HepG2 (cell line): ENCODE data around the gene RAB18. TPM values are rescaled to one million over a fixed set of nuclear protein-coding genes. Genes with fewer than 3 reads are reported as not detected.
A peak's percentile ranks its signal among the peaks of the same experiment; 100 is the strongest.

ENCODE experiments used
- ADNP ChIP-seq: sonication (generic); formaldehyde crosslinking; IDR thresholded peaks from 2 replicates; pipeline ENCODE4 v1.4.0; 2020; ENCODE audit warnings: missing genetic modification reagents
- FIP1L1 ChIP-seq: fragments of 200-400 bp; formaldehyde crosslinking; IDR thresholded peaks from 2 replicates; pipeline ENCODE4 v1.6.1; 2018; ENCODE audit warnings: low read depth, mild to moderate bottlenecking, low read length, moderate library complexity, borderline replicate concordance; ENCODE audit not compliant: insufficient read depth
- FOXA3 ChIP-seq: IDR thresholded peaks from 2 replicates; pipeline ENCODE4 v1.6.1; 2016; ENCODE audit warnings: missing genetic modification reagents, missing compliant biosample characterization
- HCFC1 ChIP-seq: fragments of 150-350 bp; IDR thresholded peaks from 2 replicates; pipeline ENCODE4 v1.6.1; 2014; ENCODE audit warnings: low read depth, low read length
- MAFG ChIP-seq: sonication (generic); formaldehyde crosslinking; IDR thresholded peaks from 2 replicates; pipeline ENCODE4 v1.5.1; 2020; ENCODE audit warnings: mild to moderate bottlenecking, missing genetic modification reagents
- MIER2 ChIP-seq: IDR thresholded peaks from 2 replicates; pipeline ENCODE4 v1.6.1; 2016; ENCODE audit warnings: missing biosample characterization, missing genetic modification reagents
- MIER3 ChIP-seq: IDR thresholded peaks from 2 replicates; pipeline ENCODE4 v1.6.1; 2016; ENCODE audit warnings: missing compliant biosample characterization, borderline replicate concordance
- NONO ChIP-seq, 2 experiments: fragments of 450-650 bp in 1 of 2; sonication (generic) in 1 of 2; formaldehyde crosslinking in 1 of 2; IDR thresholded peaks in 1 of 2; conservative IDR thresholded peaks in 1 of 2; 2 replicates each; pipeline versions ENCODE4 v1.6.1 to v1.8.0; 2017 to 2022; ENCODE audit warnings: mild to moderate bottlenecking in 1 of 2, missing genetic modification reagents in 1 of 2, moderate library complexity in 1 of 2
- PAXIP1 ChIP-seq: sonication (generic); formaldehyde crosslinking; conservative IDR thresholded peaks from 2 replicates; pipeline ENCODE4 v1.4.0; 2020; ENCODE audit warnings: mild to moderate bottlenecking, missing genetic modification reagents, moderate library complexity
- PBX3 ChIP-seq: sonication (generic); formaldehyde crosslinking; IDR thresholded peaks from 2 replicates; pipeline ENCODE4 v1.8.1; 2023; ENCODE audit warnings: missing genetic modification reagents, inconsistent platforms, borderline replicate concordance
- RNF2 ChIP-seq: fragments of 450-650 bp; conservative IDR thresholded peaks from 2 replicates; pipeline ENCODE4 v1.6.1; 2016; ENCODE audit warnings: low read depth
- TOE1 ChIP-seq: sonication (generic); formaldehyde crosslinking; IDR thresholded peaks from 2 replicates; pipeline ENCODE4 v1.4.0; 2020; ENCODE audit warnings: mild to moderate bottlenecking, missing genetic modification reagents
- ZNF343 ChIP-seq: sonication (generic); formaldehyde crosslinking; IDR thresholded peaks from 2 replicates; pipeline ENCODE4 v1.4.0; 2020; ENCODE audit warnings: mild to moderate bottlenecking, missing genetic modification reagents
- ZNF576 ChIP-seq: sonication (generic); formaldehyde crosslinking; IDR thresholded peaks from 2 replicates; pipeline ENCODE4 v1.4.0; 2020; ENCODE audit warnings: mild to moderate bottlenecking, missing genetic modification reagents
- ZNF773 ChIP-seq: sonication (generic); formaldehyde crosslinking; IDR thresholded peaks from 2 replicates; pipeline ENCODE4 v1.4.0; 2020; ENCODE audit warnings: missing genetic modification reagents, borderline replicate concordance
- polyA plus RNA-seq, 8 experiments: library from polyadenylated mRNA; depleted of rRNA in 3 of 8; stranded (reverse) in 7 of 8; unstranded in 1 of 8; fragments of >200 nt; fragmentation: Illumina TruSeq in 4 of 8; extraction: Trizol in 4 of 8; gene quantifications; 2 replicates each; pipeline versions ENCODE4 v1.2.1 to v1.2.3, GENCODE V29; 2011 to 2016; ENCODE audit warnings: low read depth in 4 of 8, missing spikeins in 1 of 8, mixed read lengths in 1 of 8; ENCODE audit not compliant: insufficient read depth in 1 of 8
- total RNA-seq, 5 experiments: library from RNA; depleted of rRNA; stranded (reverse); fragments of >200 nt; fragmentation: Illumina TruSeq; extraction: Trizol; gene quantifications; 2 replicates each; pipeline ENCODE4 v1.2.3, GENCODE V29; 2016; ENCODE audit warnings: low read depth in 1 of 5
- TF ChIP-seq, protein P1 (sequence below): sonication (generic); formaldehyde crosslinking; IDR thresholded peaks from 2 replicates; pipeline ENCODE4 v1.5.0; 2020; ENCODE audit warnings: missing genetic modification reagents
- TF ChIP-seq, protein P2 (sequence below): IDR thresholded peaks from 2 replicates; pipeline ENCODE4 v1.6.1; 2016; ENCODE audit warnings: control low read depth
- TF ChIP-seq, protein P3 (sequence below): sonication (generic); formaldehyde crosslinking; IDR thresholded peaks from 2 replicates; pipeline ENCODE4 v1.4.0; 2020; ENCODE audit warnings: mild to moderate bottlenecking, missing genetic modification reagents

RAB18 gene
- total and polyA plus RNA-seq, 2 of the 13 experiments (the other 11 are each of a cell fraction or from before 2014, with no cell fraction given), result 22.3 to 69.1 TPM

DNA sequence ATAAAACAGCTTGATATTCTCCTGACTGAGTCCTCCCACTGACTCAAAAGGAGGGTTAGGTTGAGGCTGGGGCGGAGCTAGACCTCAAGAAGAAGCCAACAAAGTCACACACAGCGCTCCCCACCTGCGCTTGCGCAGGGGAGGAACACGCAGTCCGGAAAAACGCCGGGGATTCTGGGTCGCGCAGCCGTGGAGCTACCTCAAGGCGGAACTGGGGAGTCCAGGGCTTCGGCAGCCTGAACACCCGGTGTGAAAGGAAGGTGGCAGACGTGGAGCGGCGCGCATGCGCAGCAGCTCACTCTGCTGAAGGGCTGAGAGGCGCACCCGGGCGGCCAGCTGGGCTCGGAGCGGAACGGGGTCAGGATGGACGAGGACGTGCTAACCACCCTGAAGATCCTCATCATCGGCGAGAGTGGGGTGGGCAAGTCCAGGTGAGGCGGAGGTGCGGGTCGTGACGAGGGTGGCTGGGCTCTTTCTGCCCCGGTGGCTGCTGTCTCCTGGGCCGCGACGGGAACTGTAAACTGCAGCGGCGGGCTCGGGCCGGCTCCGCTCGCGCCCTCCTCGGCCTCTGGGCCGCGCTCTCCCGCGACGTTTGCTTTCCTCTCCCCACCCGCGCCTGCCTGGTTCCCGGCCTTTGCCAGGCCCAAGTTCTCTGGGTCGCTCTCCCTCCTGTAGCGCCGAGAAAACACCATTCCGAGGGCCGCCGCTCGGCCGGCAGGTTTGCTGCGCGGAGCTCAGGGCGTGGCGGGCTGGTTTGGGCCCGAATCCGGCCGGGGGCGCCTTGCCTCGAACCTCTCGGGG lies at the start of gene RAB18 (continued):
- TF ChIP-seq PAXIP1 (CRISPR knock-in tag) (no peak; the same call in 1 of the 2 replicates), FIP1L1 (no peak), RNF2 (peak; percentile 95; the same call in 1 of the 2 replicates), ADNP (CRISPR knock-in tag) (0 out of 2 replicates have a peak, but pooled peaks have one; percentile 36), ZNF576 (CRISPR knock-in tag) (no peak), NONO (IDR thresholded peaks at IDR 0.05) (no peak), NONO (CRISPR knock-in tag; conservative IDR thresholded peaks at IDR 0.05) (peak; percentile 85), HCFC1 (peak; percentile 66), ZNF773 (CRISPR knock-in tag) (no peak), FOXA3 (CRISPR knock-in tag) (peak; percentile 52; the same call in 1 of the 2 replicates), PBX3 (CRISPR knock-in tag) (0 out of 2 replicates have a peak, but pooled peaks have one; percentile 53), MIER3 (peak; percentile 35; the same call in 1 of the 2 replicates), TOE1 (CRISPR knock-in tag) (0 out of 2 replicates have a peak, but pooled peaks have one; percentile 21), MAFG (CRISPR knock-in tag) (no peak), ZNF343 (no peak), MIER2 (CRISPR knock-in tag) (no peak)
- TF ChIP-seq, protein P1, sequence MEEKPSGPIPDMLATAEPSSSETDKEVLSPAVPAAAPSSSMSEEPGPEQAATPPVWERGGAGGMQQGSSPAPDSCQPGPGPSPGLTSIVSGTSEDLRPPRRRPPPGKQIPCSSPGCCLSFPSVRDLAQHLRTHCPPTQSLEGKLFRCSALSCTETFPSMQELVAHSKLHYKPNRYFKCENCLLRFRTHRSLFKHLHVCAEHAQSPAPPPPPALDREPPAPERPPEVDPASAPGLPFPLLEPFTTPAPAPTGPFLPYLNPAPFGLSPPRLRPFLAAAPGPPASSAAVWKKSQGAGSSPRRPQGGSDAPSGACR (CRISPR knock-in tag), result peak; percentile 82; the same call in 1 of the 2 replicates
- TF ChIP-seq, protein P2, sequence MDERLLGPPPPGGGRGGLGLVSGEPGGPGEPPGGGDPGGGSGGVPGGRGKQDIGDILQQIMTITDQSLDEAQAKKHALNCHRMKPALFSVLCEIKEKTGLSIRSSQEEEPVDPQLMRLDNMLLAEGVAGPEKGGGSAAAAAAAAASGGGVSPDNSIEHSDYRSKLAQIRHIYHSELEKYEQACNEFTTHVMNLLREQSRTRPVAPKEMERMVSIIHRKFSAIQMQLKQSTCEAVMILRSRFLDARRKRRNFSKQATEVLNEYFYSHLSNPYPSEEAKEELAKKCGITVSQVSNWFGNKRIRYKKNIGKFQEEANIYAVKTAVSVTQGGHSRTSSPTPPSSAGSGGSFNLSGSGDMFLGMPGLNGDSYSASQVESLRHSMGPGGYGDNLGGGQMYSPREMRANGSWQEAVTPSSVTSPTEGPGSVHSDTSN (CRISPR knock-in tag), result no peak
- TF ChIP-seq, protein P3, sequence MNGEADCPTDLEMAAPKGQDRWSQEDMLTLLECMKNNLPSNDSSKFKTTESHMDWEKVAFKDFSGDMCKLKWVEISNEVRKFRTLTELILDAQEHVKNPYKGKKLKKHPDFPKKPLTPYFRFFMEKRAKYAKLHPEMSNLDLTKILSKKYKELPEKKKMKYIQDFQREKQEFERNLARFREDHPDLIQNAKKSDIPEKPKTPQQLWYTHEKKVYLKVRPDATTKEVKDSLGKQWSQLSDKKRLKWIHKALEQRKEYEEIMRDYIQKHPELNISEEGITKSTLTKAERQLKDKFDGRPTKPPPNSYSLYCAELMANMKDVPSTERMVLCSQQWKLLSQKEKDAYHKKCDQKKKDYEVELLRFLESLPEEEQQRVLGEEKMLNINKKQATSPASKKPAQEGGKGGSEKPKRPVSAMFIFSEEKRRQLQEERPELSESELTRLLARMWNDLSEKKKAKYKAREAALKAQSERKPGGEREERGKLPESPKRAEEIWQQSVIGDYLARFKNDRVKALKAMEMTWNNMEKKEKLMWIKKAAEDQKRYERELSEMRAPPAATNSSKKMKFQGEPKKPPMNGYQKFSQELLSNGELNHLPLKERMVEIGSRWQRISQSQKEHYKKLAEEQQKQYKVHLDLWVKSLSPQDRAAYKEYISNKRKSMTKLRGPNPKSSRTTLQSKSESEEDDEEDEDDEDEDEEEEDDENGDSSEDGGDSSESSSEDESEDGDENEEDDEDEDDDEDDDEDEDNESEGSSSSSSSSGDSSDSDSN (CRISPR knock-in tag), result peak; percentile 99
